ENCODE data around the gene FGF11.

Gene FGF11

DNA sequence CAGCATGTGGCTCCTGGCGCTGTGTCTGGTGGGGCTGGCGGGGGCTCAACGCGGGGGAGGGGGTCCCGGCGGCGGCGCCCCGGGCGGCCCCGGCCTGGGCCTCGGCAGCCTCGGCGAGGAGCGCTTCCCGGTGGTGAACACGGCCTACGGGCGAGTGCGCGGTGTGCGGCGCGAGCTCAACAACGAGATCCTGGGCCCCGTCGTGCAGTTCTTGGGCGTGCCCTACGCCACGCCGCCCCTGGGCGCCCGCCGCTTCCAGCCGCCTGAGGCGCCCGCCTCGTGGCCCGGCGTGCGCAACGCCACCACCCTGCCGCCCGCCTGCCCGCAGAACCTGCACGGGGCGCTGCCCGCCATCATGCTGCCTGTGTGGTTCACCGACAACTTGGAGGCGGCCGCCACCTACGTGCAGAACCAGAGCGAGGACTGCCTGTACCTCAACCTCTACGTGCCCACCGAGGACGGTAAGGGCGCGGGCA lies 31.0 kb upstream of the FGF11 start:
- no peak for DNase-seq (ENCODE audit: low spot score)

DNA sequence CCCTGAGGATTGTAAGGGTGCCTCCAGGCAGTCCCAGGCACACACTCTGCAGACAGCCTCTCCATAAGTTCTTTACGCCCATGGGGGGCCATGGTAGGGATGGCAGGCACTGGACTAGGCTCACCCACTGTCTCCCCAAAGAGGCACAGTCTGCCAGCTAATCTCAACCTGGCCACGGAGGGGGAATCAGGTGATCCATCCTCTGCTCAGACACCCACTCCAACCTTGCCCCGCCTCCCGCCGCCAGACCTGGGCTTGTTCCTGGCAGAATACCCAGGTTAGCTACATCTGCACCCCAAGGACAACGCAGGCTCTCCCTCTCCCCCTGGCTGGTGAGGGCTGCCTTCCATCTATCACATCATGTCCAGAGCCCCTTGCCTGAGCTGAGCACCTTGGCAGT lies 30.4 kb upstream of the FGF11 start:
- DNase-seq (ENCODE audit: low spot score): no peak

DNA sequence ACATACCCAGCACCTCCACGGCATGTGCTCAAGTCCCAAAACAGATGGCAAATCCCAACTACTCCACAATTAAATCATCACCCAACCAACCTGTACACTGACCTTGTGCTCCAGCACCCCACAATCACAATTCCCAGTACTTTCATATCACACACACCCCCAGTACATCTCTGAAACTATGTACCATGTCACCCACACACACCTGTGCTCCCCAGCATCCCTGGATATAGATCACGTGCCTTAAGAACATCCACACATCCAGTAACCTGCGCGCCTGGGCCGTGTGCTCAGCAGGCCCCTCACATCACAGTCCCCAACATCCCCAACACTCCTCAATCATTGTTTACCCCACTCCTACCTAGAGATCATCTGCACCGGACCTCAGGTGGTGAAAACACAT lies 29.6 kb upstream of the FGF11 start:
- no peak for DNase-seq (ENCODE audit: low spot score)

DNA sequence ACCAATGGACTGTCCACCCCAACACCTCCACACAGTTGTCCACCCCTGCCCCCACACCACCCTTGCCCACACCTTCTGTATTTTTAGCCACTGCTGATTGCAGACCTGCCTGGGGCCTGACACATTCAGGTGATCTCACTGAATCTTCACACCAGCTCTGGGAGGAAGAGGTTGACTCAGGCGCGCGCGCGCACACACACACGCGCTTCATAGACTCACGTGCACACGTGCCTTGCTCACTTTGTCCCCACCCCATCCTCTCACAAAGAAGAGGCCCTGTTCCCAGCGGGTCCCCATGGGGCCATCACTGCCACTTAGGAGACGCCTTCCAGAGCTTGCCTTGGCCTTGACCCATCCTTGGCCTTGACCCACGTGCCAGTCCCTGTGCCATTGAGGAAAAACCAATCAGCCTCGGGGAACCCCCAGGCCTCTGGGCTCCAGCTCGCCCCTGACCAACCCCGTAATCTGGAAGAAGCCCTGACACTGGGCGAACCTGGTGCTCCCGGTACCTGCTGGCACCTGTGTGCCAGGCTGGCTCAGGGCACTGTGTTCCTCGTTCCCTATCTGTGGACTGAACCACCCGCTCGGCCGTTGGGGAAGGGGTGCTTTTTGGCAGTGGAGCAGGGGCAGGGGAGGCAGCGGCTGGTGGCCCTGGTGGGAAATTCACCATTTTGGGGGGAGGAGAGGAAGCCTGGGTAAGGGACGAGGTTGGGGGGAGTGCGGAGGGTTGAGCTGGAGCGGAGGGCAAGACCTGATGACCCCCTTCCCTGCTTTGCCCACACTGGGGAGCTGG lies 28.5 kb upstream of the FGF11 start:
- no peak for DNase-seq (ENCODE audit: low spot score)

DNA sequence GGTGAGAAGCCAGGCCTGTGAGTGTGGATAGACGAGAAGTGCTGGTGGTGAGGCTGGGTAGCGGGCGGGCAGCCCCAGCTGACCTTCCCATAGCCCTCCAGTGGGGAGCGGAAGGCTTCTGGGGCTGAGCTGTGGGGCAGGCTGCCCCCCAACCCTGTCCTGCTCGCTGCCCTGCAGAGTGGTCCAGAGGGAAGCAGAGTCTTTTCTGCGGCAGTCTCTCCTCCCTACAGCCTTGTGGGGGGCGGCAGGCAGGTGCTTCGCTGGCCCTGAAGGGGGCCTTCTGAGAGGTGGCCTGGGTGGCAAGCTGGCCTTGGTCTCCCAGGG lies 27.9 kb upstream of the FGF11 start:
- no peak for DNase-seq (ENCODE audit: low spot score)

DNA sequence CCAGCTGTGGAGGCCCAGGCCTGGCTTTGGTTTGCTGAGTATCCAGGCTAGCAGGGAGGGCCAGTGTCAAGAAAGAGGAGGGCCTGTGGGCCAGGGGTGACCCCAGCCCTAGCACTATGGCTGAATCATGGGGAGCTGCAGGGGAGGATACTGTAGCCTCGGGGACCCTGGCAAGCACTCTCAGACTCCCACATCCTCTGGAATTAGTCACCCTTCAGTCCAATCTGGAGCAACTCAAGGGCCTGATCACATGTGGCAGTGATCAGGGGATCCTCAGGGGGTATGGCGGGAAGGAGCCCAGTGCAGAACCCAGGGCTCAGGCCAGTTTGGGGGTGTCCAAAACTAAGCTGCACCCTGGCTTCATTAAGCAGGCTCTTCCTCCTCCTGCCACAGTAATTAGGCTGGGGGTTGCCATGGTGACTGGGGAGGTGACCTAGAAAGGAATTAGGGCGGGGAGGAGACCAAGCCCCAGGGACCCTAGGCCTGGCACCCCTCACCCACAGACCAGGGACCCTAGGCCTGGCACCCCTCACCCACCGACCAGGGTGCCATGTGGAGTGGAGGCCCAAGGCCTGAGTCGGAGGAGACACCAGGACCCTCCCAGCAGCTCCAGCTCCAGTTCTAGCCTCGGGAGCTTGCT lies 25.8 kb upstream of the FGF11 start:
- no peak for DNase-seq (ENCODE audit: low spot score)

DNA sequence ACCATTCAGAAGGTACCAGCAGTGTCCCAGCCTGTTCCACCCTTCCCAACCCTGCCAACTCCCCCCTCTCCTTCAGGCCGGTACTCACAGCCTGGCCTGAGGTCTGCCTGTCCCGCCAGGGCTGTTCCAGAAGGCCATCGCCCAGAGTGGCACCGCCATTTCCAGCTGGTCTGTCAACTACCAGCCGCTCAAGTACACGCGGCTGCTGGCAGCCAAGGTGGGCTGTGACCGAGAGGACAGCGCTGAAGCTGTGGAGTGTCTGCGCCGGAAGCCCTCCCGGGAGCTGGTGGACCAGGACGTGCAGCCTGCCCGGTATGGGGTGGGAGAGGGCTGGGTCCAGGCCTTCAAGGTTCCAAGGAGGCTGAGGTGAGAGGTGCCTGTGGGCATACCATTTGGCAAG lies 24.5 kb upstream of the FGF11 start:
- no peak for DNase-seq (ENCODE audit: low spot score)

DNA sequence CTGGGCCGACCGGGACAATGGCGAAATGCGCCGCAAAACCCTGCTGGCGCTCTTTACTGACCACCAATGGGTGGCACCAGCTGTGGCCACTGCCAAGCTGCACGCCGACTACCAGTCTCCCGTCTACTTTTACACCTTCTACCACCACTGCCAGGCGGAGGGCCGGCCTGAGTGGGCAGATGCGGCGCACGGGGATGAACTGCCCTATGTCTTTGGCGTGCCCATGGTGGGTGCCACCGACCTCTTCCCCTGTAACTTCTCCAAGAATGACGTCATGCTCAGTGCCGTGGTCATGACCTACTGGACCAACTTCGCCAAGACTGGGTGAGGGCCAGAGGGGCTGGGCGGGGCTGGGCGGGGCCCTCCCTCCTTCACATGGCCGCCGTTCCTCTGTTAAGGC lies 23.5 kb upstream of the FGF11 start:
- DNase-seq (ENCODE audit: low spot score): no peak

DNA sequence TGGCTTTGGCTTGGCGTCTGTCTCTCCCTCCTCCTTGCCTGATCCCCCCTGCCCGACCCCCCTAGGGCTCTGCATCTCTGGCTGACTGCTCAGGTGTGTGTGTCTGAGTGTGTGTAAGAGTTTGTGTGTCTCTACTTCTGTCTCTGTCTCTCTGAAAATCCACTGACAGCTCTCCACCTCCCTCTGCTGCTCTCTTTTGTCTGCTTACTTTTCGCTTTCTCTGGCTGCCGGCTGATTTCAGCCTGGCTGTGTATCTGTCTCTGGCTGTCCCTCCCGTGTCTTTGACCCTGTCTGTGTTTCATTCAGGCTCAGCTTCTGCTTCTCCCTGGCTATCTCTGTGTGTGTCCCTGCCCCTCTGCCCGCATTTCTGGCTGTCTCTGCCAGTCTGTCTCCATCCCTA lies 23.0 kb upstream of the FGF11 start:
- no peak for DNase-seq (ENCODE audit: low spot score)

DNA sequence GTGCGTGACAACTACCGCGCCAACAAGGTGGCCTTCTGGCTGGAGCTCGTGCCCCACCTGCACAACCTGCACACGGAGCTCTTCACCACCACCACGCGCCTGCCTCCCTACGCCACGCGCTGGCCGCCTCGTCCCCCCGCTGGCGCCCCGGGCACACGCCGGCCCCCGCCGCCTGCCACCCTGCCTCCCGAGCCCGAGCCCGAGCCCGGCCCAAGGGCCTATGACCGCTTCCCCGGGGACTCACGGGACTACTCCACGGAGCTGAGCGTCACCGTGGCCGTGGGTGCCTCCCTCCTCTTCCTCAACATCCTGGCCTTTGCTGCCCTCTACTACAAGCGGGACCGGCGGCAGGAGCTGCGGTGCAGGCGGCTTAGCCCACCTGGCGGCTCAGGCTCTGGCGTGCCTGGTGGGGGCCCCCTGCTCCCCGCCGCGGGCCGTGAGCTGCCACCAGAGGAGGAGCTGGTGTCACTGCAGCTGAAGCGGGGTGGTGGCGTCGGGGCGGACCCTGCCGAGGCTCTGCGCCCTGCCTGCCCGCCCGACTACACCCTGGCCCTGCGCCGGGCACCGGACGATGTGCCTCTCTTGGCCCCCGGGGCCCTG lies 22.2 kb upstream of the FGF11 start:
- no peak for DNase-seq (ENCODE audit: low spot score)

DNA sequence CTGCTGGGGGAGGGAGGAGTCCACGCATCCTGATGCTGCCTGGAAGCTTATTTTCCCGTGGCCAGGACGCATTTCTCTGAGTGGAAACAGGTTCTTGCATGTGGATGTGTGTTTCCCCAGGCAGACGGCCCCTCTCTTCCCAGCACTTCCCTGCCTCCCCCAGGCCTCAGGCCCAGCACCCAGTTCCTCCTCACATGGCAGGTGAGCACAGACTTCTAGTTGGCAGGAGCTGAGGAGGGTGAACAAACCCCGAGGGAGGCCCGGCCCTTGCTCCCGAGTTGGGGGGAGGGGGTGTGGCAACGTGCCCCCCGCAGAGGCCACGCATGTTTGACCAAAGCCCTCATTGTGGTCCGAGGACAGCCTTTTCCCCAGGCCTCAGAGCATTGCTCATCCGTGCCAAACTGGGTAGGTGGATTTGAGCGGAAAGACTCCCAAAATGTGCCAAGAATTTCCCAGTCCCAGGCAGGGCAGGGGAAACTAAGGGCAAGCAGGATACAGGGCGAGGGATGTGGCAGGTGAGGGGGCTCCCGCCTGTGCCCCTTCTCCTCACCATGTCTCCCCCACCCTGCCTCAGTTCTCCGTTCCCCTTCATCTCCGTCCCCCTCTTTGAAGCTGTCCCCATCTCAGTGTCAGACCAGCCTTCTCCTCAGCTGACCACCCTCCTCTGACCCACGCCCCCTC lies 20.7 kb upstream of the FGF11 start:
- no peak for DNase-seq (ENCODE audit: low spot score)

DNA sequence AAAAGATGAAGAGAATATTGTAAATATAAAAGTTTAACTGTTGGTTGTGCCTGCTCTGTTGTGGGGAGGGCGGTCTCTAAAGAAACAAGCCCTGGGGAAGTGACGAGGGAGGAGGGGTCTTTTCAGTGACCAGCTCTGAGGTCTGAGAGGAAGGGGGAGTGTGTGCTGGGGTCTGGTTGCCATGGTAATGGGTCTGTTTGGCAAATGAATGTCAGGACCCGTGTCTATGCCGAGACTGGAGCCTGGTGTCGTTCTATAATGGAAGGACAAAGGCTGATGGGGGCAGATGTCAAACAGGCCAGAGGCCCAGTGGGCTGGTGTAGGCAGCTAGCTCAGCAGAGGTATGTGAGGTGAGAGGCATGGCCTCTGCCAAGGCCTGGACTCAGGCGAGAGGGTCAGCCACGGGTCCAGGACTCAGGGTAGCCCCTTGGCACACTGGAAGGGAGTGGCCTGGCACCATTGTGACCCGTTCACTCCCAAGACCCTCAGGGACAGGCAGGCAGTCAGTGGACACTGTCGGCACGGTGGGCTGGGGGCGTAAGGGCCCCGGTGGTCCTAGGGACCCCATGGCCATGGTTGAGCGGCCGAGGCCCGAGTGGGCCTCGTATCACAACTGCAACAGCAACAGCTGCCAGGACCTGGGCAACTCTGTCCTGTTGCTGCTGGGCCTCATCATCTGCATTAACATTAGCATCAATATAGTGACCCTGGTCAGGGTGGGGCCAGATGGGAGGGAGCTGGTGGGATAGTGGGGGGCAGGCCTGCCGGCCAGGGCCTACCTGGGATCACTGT lies 19.3 kb upstream of the FGF11 start, which contains the start of gene SPEM1:
Gene SPEM1 (plus strand): TSS at position 506 of the 792 bp plus-strand sequence. CDS start 61 bp downstream, at position 567.
- DNase-seq (ENCODE audit: low spot score): no peak

DNA sequence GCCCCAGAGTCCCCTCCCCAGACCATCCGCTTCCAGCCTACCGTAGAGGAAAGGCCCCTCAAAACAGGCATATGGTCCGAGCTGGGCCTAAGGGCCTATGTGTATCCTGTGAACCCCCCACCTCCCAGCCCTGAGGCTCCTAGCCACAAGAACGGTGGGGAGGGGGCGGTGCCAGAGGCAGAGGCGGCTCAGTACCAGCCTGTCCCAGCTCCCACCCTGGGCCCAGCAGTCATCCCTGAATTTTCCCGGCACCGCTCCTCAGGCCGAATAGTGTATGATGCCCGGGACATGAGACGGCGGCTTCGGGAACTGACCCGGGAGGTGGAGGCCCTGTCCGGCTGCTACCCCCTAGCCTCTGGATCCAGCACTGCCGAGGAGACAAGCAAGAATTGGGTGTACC lies 18.1 kb upstream of the FGF11 start:
- DNase-seq (ENCODE audit: low spot score): no peak

DNA sequence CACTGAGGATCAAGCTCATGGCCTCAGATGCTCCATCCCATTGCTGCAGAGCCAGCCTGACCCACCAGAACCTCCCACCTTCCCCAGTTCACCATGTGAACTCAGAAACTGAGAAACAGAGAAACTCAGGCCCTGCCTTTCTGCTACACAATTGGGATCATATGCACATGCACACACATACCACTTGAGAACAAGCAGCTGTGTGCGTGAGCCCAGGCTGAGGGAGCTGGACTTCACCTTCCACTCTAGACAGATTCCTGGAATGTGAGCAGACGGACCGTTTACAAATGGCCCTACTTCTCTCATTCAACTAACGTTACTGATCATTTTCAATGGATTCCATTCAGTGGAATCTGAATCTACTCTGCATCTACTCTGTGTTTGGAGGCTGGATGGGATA lies 15.6 kb upstream of the FGF11 start:
- DNase-seq (ENCODE audit: low spot score): no peak

DNA sequence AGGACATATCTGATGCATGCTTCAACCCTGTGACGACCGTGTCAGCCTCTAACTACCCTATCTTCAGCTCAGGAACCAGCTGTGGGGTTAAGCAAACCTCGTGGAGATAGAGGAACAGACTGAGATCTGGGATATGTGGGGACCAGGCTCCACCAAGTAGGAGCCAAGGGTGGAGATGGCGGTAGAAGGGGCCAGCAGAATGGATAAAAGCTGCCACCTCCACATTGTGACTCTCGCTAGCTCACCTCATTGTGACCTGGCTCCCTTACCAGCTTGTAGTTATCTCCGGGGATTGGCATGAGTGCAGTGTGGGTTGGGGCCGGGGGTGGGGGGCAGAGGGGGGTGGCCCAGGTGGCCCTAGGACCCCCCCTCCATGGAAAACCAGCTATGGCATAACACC lies 14.0 kb upstream of the FGF11 start, which contains the start of gene SPEM2:
Gene SPEM2 (plus strand): TSS at position 301 of the 400 bp plus-strand sequence. CDS start 73 bp downstream, at position 374.
- DNase-seq (ENCODE audit: low spot score): no peak

DNA sequence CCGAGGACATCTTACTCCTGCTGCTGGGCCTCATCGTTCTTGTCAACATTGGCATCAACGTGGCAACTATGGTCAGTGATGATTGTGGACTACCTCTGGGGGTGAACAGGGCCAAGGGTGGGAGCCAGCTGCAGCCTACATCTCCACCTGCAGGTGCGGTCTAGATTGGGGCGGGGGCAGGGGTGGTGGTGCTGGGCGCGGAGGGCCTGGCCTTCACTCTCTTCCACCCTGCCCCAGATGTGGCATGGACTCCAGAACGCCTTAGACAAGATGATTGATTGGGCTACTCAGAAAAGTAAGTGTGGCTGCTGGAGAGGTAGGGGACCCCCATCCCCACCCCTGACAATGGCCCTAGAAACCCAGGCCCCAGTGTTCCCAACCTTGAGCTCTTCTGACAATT lies 13.6 kb upstream of the FGF11 start:
- DNase-seq (ENCODE audit: low spot score): no peak

DNA sequence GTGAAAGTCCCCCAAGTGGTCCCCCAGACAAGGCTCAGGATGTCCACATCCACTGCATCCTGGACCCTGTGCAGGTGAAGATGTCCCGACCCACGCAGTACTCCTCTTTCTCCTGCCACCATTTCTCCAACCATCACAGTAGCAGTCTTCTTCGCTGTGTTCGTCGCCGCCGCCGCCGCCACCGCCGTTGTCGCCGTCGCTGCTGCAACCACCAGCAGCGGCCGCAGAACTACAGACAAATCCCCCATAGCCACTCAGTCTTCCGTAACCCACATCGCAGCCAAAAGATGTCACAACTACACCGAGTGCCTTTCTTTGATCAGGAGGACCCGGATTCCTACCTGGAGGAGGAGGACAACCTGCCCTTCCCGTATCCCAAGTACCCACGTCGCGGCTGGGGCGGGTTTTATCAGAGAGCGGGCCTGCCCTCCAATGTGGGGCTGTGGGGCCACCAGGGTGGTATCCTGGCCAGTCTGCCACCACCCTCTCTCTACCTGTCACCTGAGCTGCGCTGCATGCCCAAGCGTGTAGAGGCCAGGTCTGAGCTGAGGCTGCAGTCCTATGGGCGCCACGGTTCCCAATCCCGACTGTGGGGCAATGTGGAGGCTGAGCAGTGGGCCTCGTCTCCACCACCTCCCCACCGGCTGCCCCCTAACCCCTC lies 13.0 kb upstream of the FGF11 start:
- DNase-seq (ENCODE audit: low spot score): no peak

DNA sequence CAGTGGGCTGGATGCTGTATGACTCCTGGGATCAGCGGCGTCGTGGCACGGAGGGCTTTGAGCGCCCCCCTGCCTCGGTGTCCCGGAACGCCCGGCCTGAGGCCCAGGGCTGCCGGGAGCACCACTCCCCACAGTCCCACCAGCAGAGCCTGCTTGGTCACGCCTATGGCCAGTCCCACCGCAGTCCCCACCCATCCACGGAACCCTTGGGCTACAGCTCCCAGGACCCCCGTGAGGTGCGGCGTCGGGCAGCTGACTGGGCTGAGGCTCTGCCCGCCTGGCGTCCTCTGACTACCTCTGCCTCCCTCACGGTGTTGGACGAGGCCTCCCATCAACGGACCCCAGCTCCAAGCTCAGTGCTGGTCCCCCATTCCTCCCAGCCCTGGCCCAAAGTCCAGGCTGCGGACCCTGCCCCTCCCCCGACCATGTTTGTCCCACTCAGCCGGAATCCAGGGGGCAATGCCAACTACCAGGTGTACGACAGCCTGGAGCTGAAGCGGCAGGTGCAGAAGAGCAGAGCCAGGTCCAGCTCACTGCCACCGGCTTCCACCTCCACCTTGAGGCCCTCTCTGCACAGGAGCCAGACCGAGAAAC lies 12.3 kb upstream of the FGF11 start:
- DNase-seq (ENCODE audit: low spot score): no peak

DNA sequence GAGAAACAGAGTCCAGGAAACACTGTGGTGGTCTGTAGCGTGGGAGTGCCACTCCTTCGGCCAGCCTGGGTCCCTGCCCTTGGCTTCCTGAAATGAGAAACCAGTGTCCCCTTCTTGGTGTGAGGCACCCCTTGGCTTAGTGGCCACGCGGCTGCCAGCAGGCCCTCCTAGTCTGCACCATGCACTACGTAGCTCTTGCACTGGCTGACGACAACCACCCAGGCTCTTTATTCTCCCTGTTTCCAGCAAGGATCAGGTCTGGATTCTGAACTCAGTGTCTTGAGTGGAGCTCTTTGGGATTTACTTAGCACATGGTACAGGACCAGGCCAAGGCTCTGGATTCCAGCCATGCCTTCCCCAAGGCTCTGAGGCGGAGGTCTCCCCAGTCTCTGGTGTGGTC lies 11.8 kb upstream of the FGF11 start:
- DNase-seq (ENCODE audit: low spot score): no peak

DNA sequence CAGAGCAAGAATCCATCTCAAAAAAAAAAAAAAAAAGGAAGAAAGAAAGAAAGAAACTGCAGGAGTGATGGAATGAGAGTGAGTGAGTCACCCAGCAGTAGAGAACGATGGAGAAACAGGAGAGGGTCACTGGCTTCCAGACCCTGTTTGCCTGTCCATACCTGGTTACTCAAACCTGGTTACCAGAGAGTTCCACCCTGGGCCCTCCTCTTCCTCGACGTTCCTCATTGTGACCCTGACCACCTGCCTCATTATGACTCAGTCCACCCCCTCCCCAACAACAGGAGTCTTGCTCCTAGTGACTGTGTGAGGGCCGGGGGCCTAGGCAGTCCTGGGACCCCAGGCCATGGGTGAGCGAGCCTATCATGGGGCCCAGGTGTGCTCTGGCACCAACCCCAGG lies 10.8 kb upstream of the FGF11 start, which contains the start of gene SPEM3:
Gene SPEM3 (plus strand): TSS at position 301 of the 400 bp plus-strand sequence. CDS start 46 bp downstream, at position 347.
- no peak for DNase-seq (ENCODE audit: low spot score)

DNA sequence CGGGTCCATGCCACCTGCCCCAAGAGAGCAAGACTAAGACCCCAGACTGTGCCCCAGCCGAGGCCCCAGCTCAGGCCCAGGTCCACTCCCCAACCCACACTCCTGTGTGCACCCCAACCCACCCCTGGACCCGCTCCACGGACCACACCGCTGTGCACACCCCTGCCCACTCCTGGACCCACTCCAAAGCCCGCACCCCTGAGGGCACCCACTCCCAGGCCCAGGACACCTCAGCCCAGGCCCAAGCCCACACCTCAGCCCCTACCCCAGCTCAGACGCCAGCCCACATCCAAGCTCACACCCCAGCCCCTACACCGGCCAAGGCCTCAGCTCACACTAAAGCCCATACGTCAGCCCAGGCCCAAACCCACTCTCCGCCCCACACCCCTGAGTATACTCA lies 9.6 kb upstream of the FGF11 start:
- DNase-seq (ENCODE audit: low spot score): no peak
